NCI-H345 treated with DMSO at 0.1 percent for 48 hours (cell line): ENCODE results near the gene APBB1IP.
"Not testable (repeated sequence)": the region's sequence is repeated elsewhere in the genome, so short reads cannot be mapped to it uniquely, and the experiment has no call there.

Experiments used
- DNase-seq: peaks from one replicate; lab custom pipeline; 2025; ENCODE audit not compliant: unreplicated experiment; lab: John Stamatoyannopoulos, UW

The APBB1IP gene

DNA sequence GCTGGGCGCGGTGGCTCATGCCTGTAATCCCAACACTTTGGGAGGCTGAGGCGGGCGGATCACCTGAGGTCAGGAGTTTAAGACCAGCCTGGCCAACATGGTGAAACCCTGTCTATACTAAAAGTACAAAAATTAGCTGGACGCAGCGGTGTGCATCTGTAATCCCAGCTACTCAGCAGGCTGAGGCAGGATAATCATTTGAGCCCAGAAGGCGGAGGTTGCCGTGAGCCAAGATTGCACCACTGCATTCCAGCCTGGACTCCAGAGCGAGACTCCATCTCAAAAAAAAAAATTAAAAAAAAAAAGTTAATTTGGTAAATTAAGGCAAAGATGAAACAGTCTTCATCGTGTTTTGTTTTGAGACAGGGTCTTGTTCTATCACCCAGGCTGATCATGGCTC lies 66.3 kb downstream of the APBB1IP start:
- not testable (repeated sequence) for DNase-seq

DNA sequence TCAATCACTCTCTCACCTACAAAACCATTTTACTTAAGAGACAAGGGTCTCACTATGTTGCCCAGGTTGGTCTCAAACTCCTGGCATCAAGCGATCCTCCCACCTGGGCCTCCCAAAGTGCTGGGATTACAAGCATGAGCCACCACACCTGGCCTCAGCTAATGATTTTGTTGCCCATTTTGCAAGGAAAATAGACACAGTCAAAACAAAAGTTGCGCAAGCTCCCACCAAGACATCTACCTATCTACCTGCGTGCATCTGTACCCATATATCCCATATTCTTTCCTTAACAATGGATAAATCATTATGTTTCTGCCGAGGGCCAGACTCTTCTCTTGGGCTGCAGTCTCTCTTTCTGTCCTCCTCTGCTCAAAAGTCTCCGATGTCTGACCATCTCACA lies 67.3 kb downstream of the APBB1IP start:
- DNase-seq = no peak

DNA sequence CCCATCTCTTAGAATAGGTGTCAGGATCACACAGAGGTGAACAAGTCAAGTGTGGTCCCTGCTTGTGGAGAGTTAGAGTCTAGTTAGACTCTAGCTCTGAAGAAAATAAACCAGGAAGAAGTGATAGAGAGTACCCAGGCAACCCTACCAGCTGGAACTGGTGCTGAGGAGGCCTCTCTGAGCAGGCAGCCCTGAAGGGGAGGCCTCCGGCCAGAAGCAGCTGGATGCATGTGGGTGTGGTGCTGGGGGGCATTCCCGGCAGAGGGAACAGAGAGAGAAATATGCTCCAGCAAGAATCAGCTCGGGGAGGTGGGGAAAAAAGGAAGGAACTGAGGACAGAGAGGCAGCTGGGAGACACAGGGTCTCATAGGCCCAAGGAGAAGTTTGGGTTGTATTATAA lies 68.6 kb downstream of the APBB1IP start:
- no peak for DNase-seq

DNA sequence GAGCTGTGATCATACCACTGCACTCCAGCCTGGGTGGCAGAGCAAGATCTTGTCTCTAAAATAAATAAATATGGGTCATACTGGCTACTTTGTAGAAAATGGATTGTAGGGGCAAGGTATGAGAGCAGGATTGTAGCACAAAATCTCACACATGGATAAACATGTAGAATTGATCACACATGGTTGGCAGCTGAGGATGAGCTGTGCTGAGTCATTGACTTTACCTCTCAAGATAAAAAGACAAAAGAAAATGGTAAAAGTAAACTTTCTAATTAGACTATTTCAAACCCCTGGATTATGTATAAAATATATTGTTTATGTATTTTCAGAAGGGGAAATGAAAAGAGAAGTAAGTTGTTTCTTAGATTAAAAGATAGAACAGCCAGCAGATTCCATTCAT lies 69.3 kb downstream of the APBB1IP start:
- DNase-seq = no peak

DNA sequence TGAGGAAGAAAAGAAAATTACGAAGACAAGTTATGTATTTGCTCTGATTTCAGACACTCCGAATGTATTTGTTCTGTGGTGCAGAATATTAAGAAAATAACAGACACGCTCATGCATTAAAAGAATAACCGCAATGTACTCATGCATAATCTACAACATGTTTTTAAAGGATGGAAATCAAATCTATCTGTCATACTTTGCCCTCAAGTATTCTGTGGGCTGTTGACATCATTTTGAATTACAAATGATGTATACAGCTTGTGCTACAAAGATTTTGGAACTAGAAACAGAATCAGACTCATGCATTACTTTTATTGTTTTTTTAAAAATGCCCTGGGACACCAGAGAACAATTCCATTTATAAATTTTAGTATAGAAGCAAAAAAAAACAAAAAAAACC lies 69.9 kb downstream of the APBB1IP start:
- no peak for DNase-seq

DNA sequence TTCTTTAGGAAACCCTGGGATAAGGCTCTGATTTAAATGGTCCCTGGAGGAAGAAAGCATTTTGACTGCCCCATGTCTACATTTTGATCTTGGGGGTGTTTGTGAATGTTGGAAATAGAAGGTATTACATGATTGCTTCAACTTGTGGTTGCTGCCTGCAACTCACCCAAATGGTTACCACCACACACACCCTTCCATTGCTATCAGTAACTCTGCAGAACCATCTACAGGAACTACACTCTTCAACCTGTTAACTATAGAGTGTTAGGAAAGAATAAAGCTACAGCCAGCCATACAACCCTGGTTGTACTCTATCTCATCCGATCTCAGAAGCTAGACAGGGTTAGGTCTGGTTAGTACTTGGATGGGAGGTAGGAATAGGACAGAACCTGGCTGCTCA lies 71.2 kb downstream of the APBB1IP start:
- no peak for DNase-seq

DNA sequence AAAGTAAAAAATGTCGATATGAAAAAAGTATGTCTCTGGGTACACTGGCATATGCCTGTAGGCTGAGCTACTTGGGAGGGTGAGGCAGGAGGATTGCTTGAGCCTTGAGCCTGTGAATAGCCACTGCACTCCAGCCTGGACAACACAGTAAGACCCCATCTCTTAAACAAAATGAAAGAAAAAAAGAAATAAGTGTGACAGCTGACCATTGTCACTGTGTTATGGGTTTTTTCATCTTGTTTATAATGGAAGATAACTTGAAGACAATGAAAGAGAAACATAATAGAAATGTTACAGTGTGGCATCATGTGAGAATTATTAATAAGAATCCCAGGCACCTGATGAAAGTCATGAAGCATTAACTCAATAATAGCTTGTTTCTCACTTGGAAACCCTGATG lies 75.0 kb downstream of the APBB1IP start:
- DNase-seq = no peak

DNA sequence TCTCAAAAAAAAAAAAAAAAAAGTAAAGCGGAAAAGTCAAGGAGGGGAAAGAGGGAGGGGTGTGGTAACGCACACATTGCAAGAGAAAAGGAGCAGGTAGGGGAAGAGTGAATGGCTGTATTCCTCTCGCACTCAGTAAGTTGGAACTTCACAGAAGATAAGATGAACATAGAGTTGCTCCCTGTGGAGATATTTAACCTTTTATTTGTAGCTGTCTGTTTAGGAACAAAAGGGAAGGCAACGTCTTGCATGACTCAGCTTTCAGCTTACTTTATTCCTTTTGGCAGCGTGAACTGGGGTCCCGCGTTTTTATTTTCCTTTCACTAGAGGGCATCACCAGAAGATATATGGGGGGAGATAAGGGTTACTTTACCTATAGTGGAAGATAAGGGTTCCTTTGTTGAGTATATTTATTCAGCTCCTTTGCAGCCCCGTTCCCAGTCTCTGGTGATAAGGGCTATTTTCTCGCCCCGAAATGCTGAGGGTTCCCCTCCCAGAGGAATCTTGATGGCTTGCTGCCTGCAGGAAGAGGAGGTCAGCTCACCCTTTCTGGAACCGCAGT lies 78.5 kb downstream of the APBB1IP start:
- no peak for DNase-seq

DNA sequence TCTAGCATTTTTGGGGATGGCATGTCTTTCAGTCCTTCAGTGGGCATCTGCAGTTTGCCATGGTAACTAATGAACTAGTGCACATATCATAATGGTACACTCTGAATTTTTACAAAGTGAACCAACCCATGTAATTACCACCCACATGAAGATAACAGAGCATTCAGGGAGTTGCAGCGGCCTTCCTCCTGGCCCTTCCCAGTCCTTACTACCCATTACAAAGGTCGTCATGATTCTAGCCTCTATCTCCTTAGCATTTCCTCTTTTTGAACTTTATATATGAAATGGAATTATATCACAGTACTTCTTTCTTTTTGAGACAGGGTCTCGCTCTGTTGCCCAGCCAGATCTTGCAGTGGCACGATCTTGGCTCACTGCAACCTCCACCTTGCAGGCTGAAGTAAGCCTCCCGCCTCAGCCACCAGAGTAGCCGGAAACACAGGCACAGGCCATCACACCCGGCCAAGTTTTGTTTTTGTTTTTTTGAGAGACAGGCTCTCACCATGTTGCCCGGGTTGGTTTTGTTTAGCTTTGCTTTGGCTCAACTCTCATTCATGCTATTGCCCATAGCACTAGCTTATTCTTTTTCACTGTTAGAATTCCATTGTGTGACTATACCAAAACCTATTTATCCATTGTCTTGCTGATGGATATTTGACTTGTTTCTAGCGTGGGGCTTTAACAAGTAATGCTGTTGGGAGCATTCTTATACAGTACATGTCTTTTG lies 79.2 kb downstream of the APBB1IP start:
- DNase-seq = no peak

DNA sequence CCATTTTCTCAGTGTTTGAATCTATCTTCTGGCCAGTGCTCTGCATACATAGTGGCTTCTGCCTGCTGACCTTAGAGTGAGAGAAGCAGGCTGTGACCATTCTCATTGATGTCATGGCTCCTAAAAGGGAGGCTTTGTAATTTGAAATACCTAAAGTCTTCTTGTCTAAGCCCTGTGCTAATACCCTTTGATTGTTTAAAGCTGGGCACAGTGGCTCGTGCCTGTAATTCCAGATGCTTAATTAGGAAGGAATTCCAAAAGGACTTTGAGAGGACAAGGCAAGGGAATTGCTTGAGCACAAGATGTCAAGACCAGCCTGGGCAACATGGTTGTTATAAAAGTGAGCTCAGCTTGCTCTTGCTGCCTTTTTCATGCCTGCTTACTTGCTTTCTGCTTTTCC lies 81.7 kb downstream of the APBB1IP start:
- DNase-seq = no peak

DNA sequence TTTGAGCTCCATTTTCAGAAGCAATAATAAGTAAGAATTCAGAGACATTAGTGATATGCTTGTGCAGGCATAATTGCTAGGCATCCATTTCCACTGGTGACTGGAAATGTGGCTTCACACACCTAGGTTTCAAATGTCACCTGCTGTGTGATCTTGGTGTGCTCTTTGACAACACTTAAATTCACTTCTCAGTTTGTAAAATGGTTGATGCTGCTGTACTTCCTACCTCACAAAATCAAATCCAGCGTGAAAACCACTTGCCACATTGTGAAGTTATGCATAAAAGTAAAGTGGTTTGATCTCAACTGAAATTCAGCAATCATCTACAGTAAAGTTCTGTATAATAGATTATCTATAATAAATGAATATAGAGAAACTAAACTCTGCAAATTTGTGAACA lies 82.4 kb downstream of the APBB1IP start:
- no peak for DNase-seq

DNA sequence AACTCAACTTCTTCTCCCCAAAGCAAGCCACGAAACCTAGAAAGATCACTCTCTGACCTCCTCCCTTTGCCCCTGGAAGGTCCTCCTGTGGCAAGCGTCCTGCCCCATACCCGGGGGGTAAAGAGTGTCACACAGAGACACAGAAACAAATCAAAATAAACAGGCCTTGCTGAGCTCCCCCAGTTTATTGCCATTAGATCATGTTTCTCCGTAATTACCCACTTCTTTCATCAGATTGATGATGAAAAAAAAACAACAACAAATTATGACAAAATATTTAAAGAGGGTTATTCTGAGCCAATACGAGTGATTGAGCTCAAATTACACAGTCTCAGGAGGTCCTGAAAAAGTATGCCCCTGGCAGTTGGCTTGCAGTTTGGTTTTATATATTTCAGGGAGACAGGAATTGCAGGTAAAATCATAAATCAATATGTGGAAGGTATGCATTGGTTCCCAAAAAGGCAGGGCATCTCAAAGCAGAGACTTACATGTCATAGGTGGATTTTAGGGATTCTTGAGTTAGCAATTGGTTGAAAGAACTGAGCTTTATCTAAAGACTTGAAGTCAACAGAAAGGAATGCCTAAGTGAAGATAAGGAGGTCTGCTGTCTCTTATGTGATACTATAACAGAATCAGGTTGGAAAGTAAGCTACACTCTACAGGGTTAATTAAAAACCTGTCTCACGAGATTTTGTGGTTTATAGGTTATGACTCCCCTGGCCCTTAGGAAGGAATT lies 86.2 kb downstream of the APBB1IP start:
- no peak for DNase-seq

DNA sequence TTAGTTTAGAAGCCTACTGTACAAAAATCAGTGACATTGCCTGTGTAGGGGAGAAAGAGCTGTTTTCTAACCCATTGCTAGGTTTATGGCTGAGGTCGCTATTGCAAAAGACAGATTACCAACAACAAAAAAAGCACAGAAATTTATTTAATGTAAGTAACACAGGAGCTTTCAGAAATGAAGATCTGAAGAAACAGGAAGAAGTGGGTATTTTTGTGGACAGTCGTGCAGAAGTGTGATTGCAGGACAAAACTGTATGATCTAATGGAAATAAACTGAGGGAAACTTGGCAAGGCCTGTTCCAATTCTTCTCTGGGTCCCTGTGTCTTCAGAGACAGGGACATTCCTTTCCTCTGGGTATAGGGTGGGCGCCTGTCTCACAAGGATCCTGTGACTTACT lies 87.4 kb downstream of the APBB1IP start:
- DNase-seq = no peak

DNA sequence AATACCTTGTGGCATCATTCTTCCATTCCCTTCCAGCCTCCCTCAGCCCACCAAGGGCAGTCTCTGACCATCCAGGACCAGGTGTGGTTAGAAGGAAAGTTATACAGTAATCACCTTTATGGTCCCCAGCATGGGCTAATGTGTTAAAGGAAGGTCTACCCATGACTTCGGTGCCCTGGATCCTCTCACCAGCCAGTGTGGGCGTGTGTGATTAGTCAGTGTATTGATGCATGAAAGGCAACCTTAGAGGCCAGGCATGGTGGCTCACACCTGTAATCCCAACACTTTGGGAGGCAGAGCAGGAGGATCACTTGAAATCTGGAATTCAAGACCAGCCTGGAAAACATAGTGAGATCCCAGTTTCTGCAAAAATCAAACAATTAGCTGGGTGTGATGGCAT lies 88.9 kb downstream of the APBB1IP start:
- DNase-seq = no peak

DNA sequence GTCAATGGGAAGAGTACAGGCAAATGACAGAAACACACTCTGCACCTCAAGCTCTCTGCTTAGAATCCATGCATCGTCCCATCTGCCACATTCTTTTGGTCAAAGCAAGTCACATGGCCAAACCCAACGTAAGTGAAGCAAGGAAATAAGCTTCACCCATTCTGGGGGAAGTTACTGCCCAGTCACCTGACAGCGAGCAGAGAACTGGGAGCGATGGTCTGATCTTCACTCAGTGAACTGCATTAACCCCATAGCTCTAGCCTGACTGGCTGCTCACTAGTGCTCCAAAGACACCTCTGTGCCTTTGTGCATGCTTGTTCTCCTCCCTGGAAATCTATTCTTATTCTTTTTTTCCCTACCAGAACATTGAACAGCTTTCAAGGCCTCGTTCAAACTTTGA lies 89.9 kb downstream of the APBB1IP start:
- no peak for DNase-seq

DNA sequence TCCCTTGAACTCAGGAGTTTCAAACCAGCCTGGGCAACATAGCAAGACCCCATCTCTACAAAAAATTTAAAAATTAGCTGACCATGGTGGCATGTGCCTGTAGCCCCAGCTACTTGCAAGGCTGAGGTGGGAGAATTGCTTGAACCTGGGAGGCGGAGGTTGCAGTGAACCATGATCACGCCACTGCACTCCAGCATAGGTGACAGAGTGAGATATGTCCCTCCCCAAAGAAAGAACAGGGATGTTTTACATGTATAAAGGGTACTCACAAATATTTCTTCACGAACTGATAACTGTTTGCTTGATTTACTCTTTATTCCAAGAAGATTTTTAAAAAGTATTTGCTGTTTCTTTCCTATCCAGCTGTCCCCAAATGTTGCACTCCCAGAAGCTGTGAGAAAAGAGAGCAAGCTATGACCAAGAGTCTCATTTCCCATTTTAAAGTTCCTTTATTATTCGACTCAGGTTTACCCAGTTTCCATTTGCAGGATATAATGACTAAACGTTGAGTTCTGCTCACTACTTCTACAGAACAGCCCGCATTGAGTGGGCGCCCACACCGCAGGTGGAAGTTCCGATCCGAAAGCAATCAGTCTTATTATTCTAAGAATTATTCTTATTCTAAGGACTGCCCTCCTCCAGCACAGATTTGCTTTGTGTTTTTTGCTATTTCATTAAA lies 90.7 kb downstream of the APBB1IP start:
- no peak for DNase-seq

DNA sequence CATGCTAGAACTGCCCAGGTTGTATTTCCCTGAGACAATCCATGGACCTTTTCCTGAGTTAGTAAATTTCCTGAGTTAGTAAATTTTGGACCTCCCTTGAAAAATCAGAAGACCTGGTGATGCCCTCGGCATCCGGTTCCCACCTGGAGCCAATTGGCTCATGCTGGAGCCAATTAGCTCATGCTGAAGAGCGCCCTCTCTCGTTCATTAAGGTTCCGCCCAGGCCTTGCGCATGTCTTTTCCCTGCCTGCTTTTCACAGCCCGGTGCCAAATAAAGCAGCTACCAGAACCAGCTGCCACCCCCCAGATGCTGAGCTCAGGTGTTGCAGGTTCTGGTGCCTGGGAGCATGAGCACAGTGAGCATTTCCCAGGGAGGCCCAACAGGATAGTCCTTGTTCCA lies 96.2 kb downstream of the APBB1IP start:
- no peak for DNase-seq

DNA sequence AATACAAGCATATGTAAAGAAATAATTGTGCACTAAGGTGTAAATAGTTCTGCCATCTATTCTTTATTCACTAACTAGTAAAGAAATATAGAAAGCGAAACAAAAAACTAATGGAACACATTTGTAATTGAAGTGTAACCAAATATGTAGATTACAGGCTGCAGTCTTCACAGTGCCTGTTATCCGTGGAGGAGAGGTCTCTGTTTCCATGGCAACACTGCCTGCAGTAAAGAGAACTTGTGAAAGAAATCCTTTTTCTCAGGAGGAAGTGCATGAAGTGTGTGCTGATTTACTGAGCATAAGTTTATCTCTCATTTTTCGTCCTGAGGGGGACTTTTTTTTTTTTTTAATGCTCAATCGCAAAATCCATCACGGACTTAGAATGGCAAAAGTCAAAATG lies 102.5 kb downstream of the APBB1IP start:
- no peak for DNase-seq

DNA sequence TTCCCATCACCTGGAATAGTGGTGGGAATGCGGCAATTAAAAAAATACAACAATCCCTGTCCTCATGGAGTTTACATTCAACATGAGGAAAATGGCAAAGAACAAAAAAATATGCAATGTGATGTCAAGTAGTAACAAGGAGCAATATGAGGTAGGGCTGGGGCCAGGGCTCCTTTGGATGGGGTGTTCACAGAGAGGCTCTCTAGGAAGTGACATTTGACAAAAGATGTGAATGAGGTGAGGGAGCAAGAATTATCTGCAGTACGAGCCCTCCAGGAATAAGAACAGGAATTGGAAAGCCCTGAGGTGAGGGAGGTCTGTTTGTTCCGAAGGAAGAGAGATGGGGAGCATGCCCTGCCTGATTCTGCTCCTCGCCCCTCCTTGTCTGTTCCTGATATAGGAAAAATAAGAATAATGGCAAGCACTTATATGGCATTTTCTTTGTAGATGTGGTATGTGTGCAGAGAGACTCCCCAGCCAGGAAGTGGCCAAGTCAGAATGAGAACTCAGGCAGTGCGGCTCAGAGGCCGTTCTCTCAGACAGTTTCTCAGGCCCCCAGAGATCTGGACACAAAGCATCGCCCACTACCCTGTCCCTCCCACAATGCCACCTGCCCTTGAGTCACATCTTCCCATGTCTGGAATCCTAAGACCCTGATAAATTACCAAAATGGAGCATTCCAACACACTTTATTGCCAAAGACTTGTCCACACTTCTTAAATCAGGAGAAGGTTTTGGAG lies 105.6 kb downstream of the APBB1IP start:
- no peak for DNase-seq

DNA sequence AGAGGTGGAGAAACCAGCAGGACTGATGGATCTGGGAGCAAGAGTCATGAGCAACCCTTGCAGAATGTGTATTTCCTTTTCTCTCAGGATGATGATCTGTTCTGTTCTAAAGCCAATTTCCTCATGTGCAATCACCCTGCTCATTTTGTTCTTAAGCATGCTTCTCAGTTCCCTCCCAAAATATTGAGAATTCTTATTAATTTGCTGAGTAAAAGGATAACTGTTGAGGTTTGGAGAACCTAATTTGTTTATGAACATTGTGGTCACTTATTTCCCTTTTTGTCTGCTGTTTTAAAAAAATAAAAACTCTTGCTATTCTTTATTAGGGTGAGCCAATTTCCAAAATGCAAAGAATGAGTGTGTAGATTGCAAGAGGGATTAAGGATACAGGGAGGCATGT lies 106.8 kb downstream of the APBB1IP start:
- no peak for DNase-seq
